Common myeloid progenitor, CD34-positive (primary cell): ENCODE measurements around the gene SULT1A3.
"Not testable (repeated sequence)": the region's sequence is repeated elsewhere in the genome, so short reads cannot be mapped to it uniquely, and the experiment has no call there.

Experiments
- CTCF ChIA-PET: fragments of 350-600 bp; sonication (Branson Sonifier 250); formaldehyde crosslinking; loops from one replicate; lab custom pipeline; 2021; ENCODE audit warnings: antibody characterized with exemption; lab: Charles Lee
- POLR2A ChIA-PET: fragments of 350-600 bp; sonication (Branson Sonifier 250); formaldehyde crosslinking; loops from one replicate; lab custom pipeline; 2021; ENCODE audit warnings: antibody characterized with exemption; lab: Charles Lee
- DNase-seq, 3 donors: peaks; one replicate each; pipeline versions ENCODE4 v3.0.0 to v3.0.0-alpha.2; 2013
- H3K27ac ChIP-seq, 2 experiments: 1 replicate in 1 of 2; 2 replicates in 1 of 2; pipeline ENCODE4 v1.7.0; 2013; ENCODE audit warnings: inconsistent platforms in 2 of 2, low read length in 2 of 2, mild to moderate bottlenecking in 2 of 2, low read depth in 1 of 2, moderate library complexity in 1 of 2; ENCODE audit not compliant: severe bottlenecking in 2 of 2, insufficient read depth in 1 of 2, poor library complexity in 1 of 2
- H3K27me3 ChIP-seq, 5 experiments: replicated peaks in 2 of 5; 1 replicate in 3 of 5; 2 replicates in 2 of 5; pipeline versions ENCODE4 v1.6.1 to v1.7.0; 2013; ENCODE audit warnings: low read length in 4 of 5, mild to moderate bottlenecking in 2 of 5, moderate library complexity in 2 of 5, inconsistent platforms in 1 of 5; ENCODE audit not compliant: insufficient read depth in 5 of 5, control insufficient read depth in 4 of 5
- H3K36me3 ChIP-seq, 4 experiments: 1 replicate in 2 of 4; 2 replicates in 2 of 4; pipeline versions ENCODE4 v1.6.1 to v1.7.0; 2013; ENCODE audit warnings: low read length in 3 of 4, control low read depth in 1 of 4, mild to moderate bottlenecking in 1 of 4; ENCODE audit not compliant: control insufficient read depth in 4 of 4, insufficient read depth in 4 of 4
- H3K4me1 ChIP-seq, 4 experiments: 1 replicate in 3 of 4; 2 replicates in 1 of 4; pipeline versions ENCODE4 v1.6.1 to v1.7.1; 2013; ENCODE audit warnings: low read length in 3 of 4, mild to moderate bottlenecking in 3 of 4, control low read depth in 1 of 4, inconsistent platforms in 1 of 4, moderate library complexity in 1 of 4; ENCODE audit not compliant: control insufficient read depth in 4 of 4, insufficient read depth in 4 of 4; ENCODE audit errors: control extremely low read depth in 1 of 4
- H3K4me3 ChIP-seq, 7 experiments: 1 replicate in 4 of 7; 2 replicates in 3 of 7; pipeline versions ENCODE4 v1.5.1 to v1.7.0; 2013; ENCODE audit warnings: mild to moderate bottlenecking in 7 of 7, low read length in 6 of 7, moderate library complexity in 6 of 7, inconsistent platforms in 2 of 7, low read depth in 2 of 7, control low read depth in 1 of 7; ENCODE audit not compliant: insufficient read depth in 4 of 7, control insufficient read depth in 1 of 7; ENCODE audit errors: extremely low read depth in 1 of 7
- H3K9me3 ChIP-seq, 5 experiments: 1 replicate in 4 of 5; 2 replicates in 1 of 5; pipeline versions ENCODE4 v1.6.1 to v1.7.1; 2013; ENCODE audit warnings: low read length in 4 of 5, mild to moderate bottlenecking in 2 of 5, inconsistent platforms in 1 of 5, low read depth in 1 of 5, moderate library complexity in 1 of 5; ENCODE audit not compliant: control insufficient read depth in 4 of 5, insufficient read depth in 2 of 5; ENCODE audit errors: control extremely low read depth in 1 of 5
- WGBS: methylation state at CpG from one replicate; pipeline ENCODE4 v1.1.5; 2013; ENCODE audit not compliant: insufficient coverage; 5-methylcytosine and 5-hydroxymethylcytosine counted together

The SULT1A3 gene

DNA sequence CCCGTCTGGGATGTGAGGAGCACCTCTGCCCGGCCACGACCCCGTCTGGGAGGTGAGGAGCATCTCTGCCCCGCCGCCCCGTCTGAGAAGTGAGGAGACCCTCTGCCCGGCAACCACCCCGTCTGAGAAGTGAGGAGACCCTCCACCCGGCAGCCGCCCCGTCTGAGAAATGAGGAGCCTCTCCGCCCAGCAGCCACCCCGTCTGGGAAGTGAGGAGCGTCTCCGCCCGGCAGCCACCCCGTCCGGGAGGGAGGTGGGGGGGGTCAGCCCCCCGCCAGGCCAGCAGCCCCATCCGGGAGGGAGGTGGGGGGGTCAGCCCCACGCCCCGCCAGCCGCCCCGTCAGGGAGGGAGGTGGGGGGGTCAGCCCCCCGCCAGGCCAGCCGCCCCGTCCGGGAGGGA lies 30.3 kb upstream of the SULT1A3 start:
- POLR2A ChIA-PET, H3K4me3 ChIP-seq, CTCF ChIA-PET, H3K36me3 ChIP-seq, H3K9me3 ChIP-seq, H3K27me3 ChIP-seq, DNase-seq, H3K27ac ChIP-seq: not testable (repeated sequence)
- WGBS, result 100% methylated on average over 2 of the region's 29 CpGs
- peaks cover 7 to 16% (median 11%) of the 10 kb centered on the region in 4 experiments for H3K4me1 ChIP-seq

DNA sequence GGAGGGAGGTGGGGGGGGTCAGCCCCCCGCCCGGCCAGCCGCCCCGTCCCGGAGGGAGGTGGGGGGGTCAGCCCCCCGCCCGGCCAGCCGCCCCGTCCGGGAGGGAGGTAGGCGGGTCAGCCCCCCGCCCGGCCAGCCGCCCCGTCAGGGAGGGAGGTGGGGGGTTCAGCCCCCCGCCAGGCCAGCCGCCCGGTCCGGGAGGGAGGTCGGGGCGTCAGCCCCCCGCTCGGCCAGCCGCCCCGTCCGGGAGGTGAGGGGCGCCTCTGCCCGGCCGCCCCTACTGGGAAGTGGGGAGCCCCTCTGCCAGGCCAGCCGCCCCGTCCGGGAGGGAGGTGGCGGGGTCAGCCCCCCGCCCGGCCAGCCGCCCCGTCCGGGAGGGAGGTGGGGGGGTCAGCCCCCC lies 29.6 kb upstream of the SULT1A3 start:
- H3K9me3 ChIP-seq, H3K27ac ChIP-seq, DNase-seq, H3K4me3 ChIP-seq, H3K27me3 ChIP-seq, H3K36me3 ChIP-seq, CTCF ChIA-PET, POLR2A ChIA-PET: not testable (repeated sequence)
- H3K4me1 ChIP-seq, result peaks cover 7 to 16% (median 11%) of the 10 kb centered on the region in 4 experiments
- no CpG with 5 or more reads among the region's 38 CpGs for WGBS

DNA sequence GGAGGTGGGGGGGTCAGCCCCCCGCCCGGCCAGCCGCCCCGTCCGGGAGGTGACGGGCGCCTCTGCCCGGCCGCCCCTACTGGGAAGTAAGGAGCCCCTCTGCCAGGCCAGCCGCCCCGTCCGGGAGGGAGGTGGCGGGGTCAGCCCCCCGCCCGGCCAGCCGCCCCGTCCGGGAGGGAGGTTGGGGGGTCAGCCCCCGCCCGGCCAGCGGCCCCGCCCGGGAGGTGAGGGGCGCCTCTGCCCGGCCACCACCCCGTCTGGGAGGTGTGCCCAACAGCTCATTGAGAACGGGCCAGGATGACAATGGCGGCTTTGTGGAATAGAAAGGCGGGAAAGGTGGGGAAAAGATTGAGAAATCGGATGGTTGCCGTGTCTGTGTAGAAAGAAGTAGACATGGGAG lies 28.9 kb upstream of the SULT1A3 start:
- DNase-seq, POLR2A ChIA-PET, H3K27me3 ChIP-seq, H3K9me3 ChIP-seq, CTCF ChIA-PET, H3K27ac ChIP-seq, H3K36me3 ChIP-seq, H3K4me3 ChIP-seq: not testable (repeated sequence)
- H3K4me1 ChIP-seq, result peaks cover 7 to 16% (median 11%) of the 10 kb centered on the region in 4 experiments
- 100% methylated on average over 3 of the region's 31 CpGs for WGBS

DNA sequence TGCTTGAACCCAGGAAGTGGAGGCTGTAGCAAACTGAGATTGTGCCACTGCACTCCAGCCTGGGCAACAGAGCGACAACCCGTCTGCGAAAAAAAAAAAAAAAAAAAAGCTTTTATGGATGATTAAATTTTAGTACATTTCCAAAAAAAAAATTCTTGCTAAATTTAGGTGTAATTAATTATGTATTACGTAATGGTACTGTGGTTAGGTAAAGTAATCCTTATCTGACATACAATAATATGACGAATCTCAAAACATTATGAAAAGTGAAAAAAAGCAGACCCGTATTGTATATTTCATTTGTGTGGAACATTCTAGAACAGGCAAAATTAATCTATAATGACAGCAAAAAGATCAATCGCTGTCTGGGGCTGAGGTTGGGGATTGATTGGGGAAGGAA lies 26.0 kb upstream of the SULT1A3 start:
- ChIA-PET POLR2A (interaction anchor here (0.6 kb wide), 1 partner anchor 111 kb away, joined by 3 read pairs; no protein-coding TSS in a partner anchor), CTCF (interaction anchor here (0.8 to 1.5 kb wide), 2 partner anchors 10 to 81 kb away, joined by 3 read pairs; partner anchors contain the start of gene TBX6)
- no peak overlapping the region for H3K27ac ChIP-seq
- no peak for DNase-seq
- H3K4me1 ChIP-seq, result peaks cover 0 to 9% (median 0%) of the 10 kb centered on the region in 4 experiments
- no peak overlapping the region for H3K4me3 ChIP-seq
- H3K9me3 ChIP-seq, result no peaks in the 10 kb centered on the region
- no peaks in the 10 kb centered on the region for H3K27me3 ChIP-seq
- WGBS, result 80% methylated on average over 2 of the region's 7 CpGs
- H3K36me3 ChIP-seq, result no peaks in the 10 kb centered on the region

DNA sequence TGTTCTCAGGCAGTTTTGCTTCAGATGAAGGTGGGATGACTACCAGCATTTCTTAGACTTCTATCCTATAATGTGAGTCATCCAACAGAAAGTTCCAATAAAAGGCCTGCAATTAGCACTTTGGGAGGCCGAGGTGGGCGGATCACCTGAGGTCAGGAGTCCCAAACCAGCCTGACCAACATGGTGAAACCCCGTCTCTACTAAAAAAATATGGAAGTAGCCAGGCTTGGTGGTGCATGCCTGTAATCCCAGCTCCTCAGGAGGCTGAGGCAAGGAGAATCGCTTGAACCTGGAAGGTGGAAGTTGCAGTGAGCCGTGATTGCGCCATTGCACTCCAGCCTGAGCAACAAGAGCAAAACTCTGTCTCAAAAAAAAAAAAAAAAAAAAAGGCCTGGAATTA lies 22.2 kb upstream of the SULT1A3 start:
- CTCF ChIA-PET, result interaction anchor here (0.6 to 1.0 kb wide), 2 partner anchors 34 to 65 kb away, joined by 3 read pairs; no protein-coding TSS in a partner anchor
- H3K9me3 ChIP-seq, H3K27ac ChIP-seq, H3K36me3 ChIP-seq, DNase-seq, H3K4me3 ChIP-seq, H3K27me3 ChIP-seq, POLR2A ChIA-PET: not testable (repeated sequence)
- WGBS, result 97% methylated on average over 6 of the region's 6 CpGs
- H3K4me1 ChIP-seq, result peaks cover 0 to 11% (median 0%) of the 10 kb centered on the region in 4 experiments

DNA sequence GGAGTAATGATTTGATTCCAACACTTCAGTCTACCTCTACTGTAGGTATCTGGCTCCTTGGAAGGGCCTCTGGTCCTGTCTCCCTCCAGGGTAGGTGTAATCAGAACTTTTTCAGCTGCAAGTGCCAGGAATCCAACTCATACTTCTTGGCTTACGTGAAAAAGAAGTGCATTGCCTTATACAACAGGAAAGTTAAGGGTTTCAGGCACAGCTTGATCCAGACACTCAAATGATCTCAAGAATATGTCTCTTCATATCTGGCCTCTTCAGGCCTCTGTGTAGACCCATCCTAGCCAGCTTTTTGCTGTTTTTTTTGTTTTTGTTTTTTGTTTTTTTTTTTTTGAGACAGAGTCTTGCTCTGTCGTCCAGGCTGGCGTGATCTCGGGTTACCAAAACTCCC lies 19.9 kb upstream of the SULT1A3 start:
- Histone ChIP-seq H3K36me3 (no peaks in the 10 kb centered on the region), H3K4me1 (peaks cover 0 to 21% (median 10%) of the 10 kb centered on the region in 4 experiments), H3K27me3 (no peaks in the 10 kb centered on the region), H3K4me3 (no peak overlapping the region), H3K27ac (no peak overlapping the region), H3K9me3 (no peaks in the 10 kb centered on the region)
- DNase-seq, result no peak
- WGBS, result 100% methylated on average over 1 of the region's 4 CpGs
- ChIA-PET CTCF (interaction anchor here (1.1 to 1.3 kb wide), 2 partner anchors 37 to 55 kb away, joined by 3 to 4 read pairs; no protein-coding TSS in a partner anchor), POLR2A (interaction anchor here (0.7 kb wide), 1 partner anchor 1695 kb away, joined by 3 read pairs; the partner anchor contains the start of gene ZNF267)

DNA sequence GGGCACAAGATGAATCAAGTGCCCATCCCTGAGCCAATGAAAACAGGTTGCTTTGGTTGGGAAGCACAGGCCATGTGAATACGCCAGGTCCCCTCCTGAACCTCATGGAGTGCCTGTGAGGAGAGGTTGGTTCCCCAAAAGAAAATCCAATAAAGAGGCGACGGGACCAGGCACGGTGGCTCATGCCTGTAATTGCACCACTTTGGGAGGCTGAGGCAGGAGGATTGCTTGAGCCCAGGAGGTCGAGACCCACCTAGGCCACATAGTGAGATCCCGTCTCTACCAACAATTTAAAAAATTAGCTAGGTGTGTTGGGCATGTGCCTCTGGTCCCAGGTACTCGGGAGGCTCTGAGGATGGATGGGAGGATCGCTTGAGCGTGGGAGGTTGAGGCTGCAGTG lies 19.1 kb upstream of the SULT1A3 start:
- H3K9me3 ChIP-seq, result no peaks in the 10 kb centered on the region
- no peaks in the 10 kb centered on the region for H3K27me3 ChIP-seq
- WGBS, result 98% methylated on average over 4 of the region's 9 CpGs
- CTCF ChIA-PET, result interaction anchor here (0.9 to 1.1 kb wide), 2 partner anchors 20 to 55 kb away, joined by 3 to 4 read pairs; no protein-coding TSS in a partner anchor
- DNase-seq, result no peak
- POLR2A ChIA-PET, result interaction anchor here (0.6 kb wide), 1 partner anchor 127 kb away, joined by 4 read pairs; a partner anchor contains a TSS
- H3K4me1 ChIP-seq, result peaks cover 0 to 28% (median 17%) of the 10 kb centered on the region in 4 experiments
- peaks cover 0 to 7% (median 0%) of the 10 kb centered on the region in 4 experiments for H3K36me3 ChIP-seq
- no peak overlapping the region for H3K4me3 ChIP-seq
- H3K27ac ChIP-seq, result no peak overlapping the region
